Activated gamma-delta T cell treated with anti-CD3 and anti-CD28 coated beads, Interleukin-2, amount 50 U/mL, for 16 hours (primary cell): ENCODE results near the gene RPL5.
"Not testable (repeated sequence)": the region's sequence is repeated elsewhere in the genome, so short reads cannot be mapped to it uniquely, and the experiment has no call there.

Experiments
- DNase-seq: peaks from one replicate; pipeline ENCODE4 v3.0.0-alpha.2; 2020; ENCODE audit warnings: low read depth

RPL5 gene

GRCh38 chr1:92831762-92832536 is at the start of gene RPL5:
RPL5 (plus strand) TSS chr1:92832040; CDS start chr1:92832115, 75 bp downstream.
- DNase-seq = peak; percentile 94

DNA sequence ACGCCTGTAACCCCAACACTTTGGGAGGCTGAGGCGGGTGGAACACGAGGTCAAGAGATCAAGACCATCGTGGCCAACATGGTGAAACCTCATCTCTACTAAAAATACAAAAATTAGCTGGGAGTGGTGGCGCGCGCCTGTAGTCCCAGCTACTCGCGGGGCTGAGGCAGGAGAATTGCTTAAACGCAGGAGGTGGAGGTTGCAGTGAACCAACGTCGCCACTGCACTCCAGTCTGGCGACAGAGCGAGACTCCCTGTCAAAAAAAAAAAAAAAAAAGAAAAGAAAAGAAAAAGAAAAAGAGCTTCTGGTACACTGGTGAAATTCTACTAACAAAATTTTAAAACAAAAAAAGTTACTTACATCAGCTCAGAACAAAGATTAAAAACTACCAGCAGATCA is 48.3 kb upstream of the RPL5 start:
- DNase-seq = not testable (repeated sequence)

DNA sequence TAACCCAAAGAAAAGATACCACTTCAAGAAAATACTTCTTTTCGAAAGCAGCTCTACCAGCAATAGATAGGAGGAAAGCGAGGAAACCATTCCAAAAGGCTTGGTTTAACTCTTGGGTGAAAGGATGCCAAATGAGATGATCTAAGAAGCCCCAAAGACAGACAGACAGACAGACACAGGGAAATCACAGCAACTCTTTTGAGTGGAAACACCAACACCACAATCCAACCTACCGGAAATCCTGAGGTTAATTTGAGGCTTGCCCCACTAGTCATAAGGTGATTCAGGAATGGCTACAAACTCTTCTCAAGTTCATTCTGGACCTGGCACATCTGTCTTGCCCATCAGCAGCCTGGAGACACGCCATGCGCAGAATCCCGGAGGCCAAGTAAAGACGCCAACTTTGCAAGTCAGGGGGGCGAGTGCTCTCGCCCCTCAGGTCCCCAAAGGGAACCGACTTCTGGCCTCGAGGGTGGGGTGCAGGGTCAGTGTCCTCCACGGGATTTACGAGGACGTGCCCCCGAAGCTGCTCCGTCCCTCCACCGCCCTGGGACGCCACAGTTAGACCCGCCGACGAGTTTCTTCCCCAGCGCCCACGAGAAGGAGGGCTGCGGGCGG is 47.7 kb upstream of the RPL5 start:
- DNase-seq = peak; percentile 5

GRCh38 chr1:92784639-92785500 is 47.0 kb upstream of the RPL5 start, which contains the start of gene EVI5:
EVI5 (minus strand) TSS chr1:92785108; CDS start chr1:92736546, 48,562 bp downstream.
- peak; percentile 27 for DNase-seq

DNA sequence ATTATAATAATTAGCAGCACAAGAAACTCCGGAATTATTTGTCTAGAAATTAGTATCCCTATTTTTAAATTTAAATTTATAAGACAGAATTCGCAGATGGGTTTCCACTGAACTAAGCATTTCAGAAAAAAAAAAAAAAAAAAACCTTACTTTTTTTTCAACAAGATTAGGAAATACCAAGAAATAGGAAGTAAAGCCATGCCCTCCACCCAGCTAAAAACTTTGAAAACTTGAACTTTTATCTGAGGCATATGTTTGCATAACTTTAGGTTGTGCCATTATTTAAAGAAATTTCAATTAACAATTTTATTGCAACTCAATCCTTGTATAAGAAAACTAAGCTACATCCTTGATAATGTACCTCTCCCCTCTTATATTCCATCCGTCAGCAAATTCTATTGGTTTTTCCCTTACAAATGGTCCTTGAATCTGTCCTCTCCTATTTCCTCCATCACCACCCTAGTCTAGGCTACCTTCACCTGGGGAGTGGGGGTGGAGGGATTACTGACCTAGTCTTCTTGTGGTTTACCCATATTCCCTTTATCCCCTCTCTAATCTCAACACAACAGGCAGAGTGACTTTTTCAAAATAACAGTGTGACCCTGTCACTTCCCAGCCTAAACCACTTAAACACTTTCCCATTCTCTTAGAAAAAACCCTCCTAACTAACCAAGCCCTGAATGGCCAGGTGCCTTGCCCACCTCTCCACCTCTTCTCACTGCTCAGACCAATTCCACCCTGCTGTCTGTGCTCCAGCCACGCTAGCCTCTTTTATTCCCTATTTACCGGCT is 45.5 kb upstream of the RPL5 start:
- no peak for DNase-seq

- no peak for DNase-seq
These were observed 41.8 kb upstream of the RPL5 start for GRCh38 chr1:92790081-92790480.

GRCh38 chr1:92790867-92791266 is 41.0 kb upstream of the RPL5 start:
- no peak for DNase-seq

DNA sequence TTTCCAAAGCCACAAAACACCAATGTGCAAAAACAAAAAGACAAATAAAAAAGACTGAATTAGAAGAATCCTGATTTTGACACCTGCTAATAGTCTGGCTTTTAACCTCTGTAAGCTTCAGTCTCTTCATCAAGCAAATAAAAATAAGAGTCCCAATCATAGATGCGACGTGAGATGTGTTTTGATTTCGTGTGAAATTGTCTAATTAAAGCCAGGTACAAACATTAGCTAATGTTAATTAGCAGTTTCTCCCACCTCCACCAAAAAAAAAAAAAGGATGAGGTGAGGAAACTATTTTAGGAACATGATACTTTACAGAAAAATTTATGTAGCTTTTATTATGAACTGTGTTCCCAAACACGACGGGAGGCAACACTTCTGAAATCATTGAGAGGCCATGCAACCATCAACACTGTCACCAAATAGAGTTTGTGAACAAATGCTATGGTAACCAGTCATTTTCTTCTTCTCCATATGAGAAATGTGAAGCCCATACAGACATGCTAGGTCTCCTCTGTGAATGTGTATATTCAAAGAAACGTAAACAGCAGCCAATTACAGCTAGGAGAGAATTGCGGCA is 40.3 kb upstream of the RPL5 start:
- no peak for DNase-seq

DNA sequence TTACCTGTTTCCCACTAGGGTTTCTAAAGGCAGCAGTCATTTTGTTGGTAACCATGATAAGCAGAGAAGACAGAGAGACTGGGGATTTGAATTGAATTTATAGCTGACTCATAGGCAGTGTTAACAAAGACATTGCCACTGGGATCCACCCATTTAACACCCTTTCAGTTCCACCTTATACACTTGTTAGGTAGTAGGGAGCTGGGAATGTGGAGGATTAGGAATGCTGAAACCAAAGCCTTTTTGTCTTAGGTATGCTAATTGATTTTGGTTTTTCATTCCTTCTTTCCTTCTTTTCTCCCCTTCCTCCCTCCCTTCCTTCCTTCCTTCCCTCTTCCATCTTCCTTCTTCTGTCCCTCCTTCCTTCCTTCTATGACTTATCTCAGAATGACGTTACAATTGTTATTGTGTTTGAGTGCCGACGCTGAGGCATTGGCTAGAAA is 39.5 kb upstream of the RPL5 start:
- no peak for DNase-seq

DNA sequence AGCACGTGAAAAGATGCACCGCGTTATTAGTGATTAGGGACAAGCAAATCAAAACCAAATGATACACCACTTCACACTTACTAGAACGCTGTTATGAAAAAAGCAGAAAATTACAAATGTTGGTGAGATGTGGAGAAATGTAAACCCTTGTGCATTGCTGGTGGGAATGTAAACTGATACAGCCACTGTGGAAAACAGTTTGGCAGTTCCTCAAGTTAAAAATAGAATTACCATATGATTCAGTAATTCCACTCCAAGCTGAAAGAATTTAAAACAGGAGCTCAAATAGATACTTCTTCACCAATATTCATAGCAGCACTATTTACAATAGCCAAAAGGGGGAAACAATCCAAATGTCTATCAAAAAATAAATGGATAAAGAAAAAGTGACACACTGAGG is 36.7 kb upstream of the RPL5 start:
- DNase-seq = no peak

GRCh38 chr1:92797297-92797696 is 34.5 kb upstream of the RPL5 start:
- DNase-seq = no peak

- DNase-seq = no peak
These were observed 33.9 kb upstream of the RPL5 start for GRCh38 chr1:92797961-92798360.

DNA sequence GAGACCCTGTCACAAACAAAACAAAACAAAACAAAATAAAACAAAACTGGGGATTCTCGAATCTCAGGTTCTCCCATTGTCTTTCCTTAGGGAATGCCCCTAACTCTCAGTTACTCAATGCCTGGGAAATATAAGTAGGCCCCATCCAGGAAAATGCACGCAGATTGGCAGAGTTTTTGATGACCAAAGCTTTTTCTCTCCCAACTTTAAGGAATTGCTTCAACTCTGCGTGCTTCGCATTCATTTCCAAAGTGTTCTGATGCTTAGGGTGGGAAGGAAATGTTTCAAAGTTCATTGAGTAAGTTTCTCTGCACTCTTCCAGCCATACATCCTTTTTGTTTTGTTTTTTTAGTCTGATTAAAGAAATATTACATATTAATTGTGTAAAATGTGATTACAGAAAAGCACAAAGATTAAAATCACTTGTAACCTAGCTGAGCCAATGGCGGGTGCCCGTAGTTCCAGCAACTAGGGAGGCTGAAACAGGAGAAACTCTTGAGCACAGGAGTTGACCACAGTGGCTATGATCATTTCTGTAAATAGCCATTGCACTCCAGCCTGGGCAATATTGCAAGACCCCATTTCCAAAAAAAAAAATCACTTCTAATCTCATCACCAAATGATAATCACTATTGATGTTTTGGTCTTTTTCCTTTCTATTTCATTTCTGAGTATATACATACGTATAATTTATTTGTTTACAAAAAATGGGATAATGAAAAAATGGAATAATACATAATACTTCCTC is 28.5 kb upstream of the RPL5 start:
- no peak for DNase-seq

GRCh38 chr1:92804721-92805201 is 27.1 kb upstream of the RPL5 start:
- no peak for DNase-seq

DNA sequence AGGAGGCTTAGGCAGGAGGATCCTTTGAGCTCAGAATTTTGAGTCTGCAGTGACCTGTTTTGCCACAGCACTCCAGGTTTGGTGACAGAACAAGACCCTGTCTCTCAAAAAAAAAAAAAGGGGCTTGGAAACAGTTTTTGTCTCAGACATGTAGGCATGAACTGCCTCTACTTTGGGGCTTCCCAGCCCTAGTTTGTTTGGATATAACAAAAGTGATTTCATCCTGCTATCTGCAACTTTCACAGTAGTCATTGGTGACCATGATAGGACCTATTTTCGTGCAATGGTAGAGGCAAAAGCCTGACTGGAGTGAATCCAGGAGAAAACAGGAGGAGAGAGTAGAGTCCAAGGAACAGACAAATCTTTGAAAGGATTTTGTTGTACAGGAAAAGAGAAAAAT is 26.6 kb upstream of the RPL5 start:
- no peak for DNase-seq

DNA sequence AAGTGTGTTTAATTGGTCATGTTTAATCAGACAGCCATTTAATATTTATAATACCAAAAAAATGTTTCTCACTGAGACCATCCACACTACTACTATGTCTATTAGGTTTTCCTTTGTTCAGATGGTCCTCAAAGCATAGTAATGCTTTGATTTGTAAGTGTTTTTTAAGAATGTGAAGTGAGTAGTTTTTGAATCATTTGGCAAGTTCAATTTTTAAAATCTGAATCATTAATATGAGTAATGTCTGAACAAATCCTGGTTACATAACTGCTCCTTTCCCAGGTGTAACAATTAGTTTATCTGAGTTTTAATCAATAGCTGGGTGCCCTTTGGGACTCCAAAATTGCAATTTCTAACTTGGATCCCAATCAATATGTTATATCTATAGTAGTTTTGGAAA is 23.5 kb upstream of the RPL5 start:
- no peak for DNase-seq

GRCh38 chr1:92816732-92817131 is 15.1 kb upstream of the RPL5 start:
- DNase-seq = no peak

DNA sequence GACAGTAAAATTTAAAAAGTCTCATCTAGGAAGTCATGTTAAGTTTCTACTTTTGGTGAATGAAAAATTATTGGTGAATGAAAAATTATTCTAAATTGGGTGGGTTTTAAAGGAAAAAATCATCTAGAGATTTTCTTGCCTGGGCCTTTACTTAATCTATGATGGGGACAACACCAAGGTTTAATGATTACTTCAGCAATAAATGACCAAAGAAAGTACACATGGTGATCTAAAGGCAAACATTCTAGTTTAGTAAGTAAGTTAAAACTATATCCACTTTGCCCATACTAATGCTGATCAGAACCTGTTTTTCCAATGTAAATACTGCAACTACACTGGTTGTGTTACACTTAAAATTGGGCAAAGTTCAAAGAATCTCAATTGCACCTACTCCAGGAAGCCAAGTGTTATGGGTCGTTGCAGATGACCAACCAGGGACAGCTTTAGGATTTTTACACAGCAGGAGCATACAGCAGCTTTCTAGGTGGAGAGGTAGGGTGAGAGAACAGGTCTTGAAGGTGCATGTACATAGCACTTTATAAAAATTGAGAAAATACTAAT is 14.6 kb upstream of the RPL5 start:
- no peak for DNase-seq

DNA sequence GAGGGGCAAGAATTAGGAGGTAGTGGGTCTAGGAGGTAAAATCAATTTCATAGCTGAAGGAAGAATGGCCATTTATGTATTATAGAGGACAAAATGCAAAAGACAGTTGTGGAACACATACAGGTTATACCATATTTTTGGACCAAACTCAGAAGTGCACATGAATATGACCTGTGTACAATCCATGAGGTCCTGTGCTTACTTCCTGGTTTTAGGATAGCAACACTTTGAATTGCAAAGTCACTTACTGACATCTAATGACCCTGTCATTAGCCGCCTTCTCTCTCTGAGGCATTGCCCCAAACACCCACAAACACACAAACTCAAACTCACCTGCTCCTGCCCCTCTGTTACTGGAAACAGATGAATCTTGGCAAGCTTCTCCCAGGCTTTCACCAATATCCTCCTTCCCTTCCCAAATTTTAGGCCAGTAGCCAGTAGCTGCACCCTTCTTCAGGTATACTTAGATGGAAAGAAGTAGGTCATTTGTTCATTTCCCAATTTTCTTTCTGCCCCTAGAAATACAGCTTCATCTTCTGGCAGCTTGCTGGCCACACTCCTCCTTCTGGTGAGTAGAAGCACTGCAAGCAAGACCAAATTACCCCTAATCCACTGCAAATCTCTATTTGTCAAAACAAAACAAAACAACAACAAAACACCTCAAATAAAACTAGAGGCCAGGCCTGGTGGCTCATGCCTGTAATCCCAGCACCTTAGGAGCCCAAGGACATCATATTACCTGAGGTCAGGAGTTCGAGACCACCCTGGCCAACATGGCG is 13.7 kb upstream of the RPL5 start:
- DNase-seq = no peak
